Lower leg skin (tissue), 4 donors: ENCODE results near the gene KIF1B. TPM values are rescaled to one million over a fixed set of nuclear protein-coding genes. Genes with fewer than 3 reads are reported as not detected.
A peak's percentile ranks its signal among the peaks of the same experiment; 100 is the strongest.
"Not testable (repeated sequence)": the region's sequence is repeated elsewhere in the genome, so short reads cannot be mapped to it uniquely, and the experiment has no call there.

ENCODE experiments used
- DNase-seq, 2 donors: peaks; one replicate each; pipeline ENCODE4 v3.0.0-alpha.2; 2019; ENCODE audit warnings: low spot score in 2 of 2
- H3K4me3 ChIP-seq: fragments of 200-600 bp; sonication (generic); 2 replicates; pipeline ENCODE4 v1.5.1; 2017; ENCODE audit warnings: mild to moderate bottlenecking, low read depth; ENCODE audit not compliant: poor library complexity, severe bottlenecking
- POLR2A ChIP-seq, 2 donors: fragments of 450-650 bp; IDR thresholded peaks; one replicate each; pipeline ENCODE4 v1.6.1; 2016 to 2017; ENCODE audit warnings: antibody characterized with exemption in 2 of 2, mild to moderate bottlenecking in 1 of 2, moderate library complexity in 1 of 2
- WGBS, 2 donors: methylation state at CpG; one replicate each; pipeline ENCODE4 v1.1.5; 2018; 5-methylcytosine and 5-hydroxymethylcytosine counted together
- intact Hi-C: fragments of 100-400 bp; cut with DNase I; formaldehyde crosslinking; loops from one replicate; pipeline ENCODE4 v1.15.0; 2023; ENCODE audit warnings: low total_unique reads
- total RNA-seq, 4 donors: library from RNA; depleted of rRNA; stranded (reverse); fragments of >200 nt; gene quantifications; one replicate each; pipeline ENCODE4 v1.1.0, GENCODE V29; 2016
- TF ChIP-seq, protein P1 (sequence below), 3 donors: fragments of 450-650 bp; IDR thresholded peaks; one replicate each; pipeline ENCODE4 v1.5.1; 2016; ENCODE audit warnings: antibody characterized with exemption in 3 of 3, mild to moderate bottlenecking in 3 of 3, moderate library complexity in 2 of 3

The KIF1B gene
- total RNA-seq, 4 donors from 2014 or later: 44.1 to 53.1 (median 46.0) TPM

DNA sequence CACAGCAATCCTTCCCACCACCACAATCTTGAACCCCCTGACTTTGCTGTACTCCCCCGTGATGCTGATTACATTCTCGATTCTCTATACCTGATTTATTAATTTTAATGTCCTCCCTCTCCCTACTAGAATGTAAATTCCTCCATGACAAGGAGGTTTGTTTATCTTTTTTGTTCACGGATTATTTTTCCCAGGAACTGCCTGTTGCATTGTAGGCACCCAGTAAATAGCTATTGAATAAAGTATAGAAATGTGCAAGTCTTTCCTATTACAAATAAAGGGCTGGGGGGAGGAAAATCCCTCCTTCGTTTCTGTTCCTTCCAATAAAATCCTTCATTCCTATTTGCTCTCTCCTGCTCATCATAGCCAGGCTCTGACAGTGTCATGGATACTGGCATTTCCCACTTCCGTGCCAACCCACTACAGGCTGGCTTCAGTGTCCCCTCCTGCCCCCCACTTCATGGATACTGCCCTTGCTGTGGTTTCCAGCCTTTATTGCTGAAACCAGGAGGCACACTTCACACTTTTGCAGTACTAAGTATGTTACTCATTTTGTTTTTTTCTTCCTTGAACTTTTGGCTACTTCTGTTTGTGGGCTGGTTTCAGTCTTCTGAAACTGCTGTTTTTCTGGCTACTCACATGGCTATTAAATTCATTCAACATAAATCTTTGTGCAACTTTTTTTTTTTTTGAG, 7.5 kb downstream of the KIF1B start:
- TF ChIP-seq POLR2A (IDR thresholded peaks at IDR 0.05): no peak
- TF ChIP-seq, protein P1, sequence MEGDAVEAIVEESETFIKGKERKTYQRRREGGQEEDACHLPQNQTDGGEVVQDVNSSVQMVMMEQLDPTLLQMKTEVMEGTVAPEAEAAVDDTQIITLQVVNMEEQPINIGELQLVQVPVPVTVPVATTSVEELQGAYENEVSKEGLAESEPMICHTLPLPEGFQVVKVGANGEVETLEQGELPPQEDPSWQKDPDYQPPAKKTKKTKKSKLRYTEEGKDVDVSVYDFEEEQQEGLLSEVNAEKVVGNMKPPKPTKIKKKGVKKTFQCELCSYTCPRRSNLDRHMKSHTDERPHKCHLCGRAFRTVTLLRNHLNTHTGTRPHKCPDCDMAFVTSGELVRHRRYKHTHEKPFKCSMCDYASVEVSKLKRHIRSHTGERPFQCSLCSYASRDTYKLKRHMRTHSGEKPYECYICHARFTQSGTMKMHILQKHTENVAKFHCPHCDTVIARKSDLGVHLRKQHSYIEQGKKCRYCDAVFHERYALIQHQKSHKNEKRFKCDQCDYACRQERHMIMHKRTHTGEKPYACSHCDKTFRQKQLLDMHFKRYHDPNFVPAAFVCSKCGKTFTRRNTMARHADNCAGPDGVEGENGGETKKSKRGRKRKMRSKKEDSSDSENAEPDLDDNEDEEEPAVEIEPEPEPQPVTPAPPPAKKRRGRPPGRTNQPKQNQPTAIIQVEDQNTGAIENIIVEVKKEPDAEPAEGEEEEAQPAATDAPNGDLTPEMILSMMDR (IDR thresholded peaks at IDR 0.05): no peak
- no peak overlapping the region for H3K4me3 ChIP-seq
- DNase-seq: peak in 1 of 2 donors; percentile 34
- intact Hi-C loops: no loop called here
- WGBS, 2 donors: 52 to 58% methylated on average over 5 of the region's 5 CpGs

DNA sequence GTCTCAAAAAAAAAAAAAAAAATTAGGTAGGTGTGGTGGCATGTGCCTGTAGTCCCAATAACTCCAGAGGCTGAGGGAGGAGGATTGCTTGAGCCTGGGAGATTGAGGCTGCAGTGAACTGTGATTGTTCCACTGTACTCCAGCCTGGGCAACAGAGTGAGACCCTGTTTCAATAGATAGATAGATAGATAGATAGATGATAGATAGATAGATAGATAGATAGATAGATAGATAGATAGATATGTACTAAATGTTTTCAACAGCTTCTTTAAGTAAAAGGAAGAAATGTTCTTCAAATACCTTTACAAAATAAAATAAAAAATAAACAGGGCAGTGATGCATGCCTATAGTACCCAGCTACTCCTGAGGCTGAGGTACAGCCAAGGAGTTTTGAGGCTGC, 9.8 kb downstream of the KIF1B start:
- TF ChIP-seq POLR2A (IDR thresholded peaks at IDR 0.05): no peak
- TF ChIP-seq, protein P1 (IDR thresholded peaks at IDR 0.05): no peak
- intact Hi-C loops: no loop called here
- no peak for DNase-seq
- no peak overlapping the region for H3K4me3 ChIP-seq

DNA sequence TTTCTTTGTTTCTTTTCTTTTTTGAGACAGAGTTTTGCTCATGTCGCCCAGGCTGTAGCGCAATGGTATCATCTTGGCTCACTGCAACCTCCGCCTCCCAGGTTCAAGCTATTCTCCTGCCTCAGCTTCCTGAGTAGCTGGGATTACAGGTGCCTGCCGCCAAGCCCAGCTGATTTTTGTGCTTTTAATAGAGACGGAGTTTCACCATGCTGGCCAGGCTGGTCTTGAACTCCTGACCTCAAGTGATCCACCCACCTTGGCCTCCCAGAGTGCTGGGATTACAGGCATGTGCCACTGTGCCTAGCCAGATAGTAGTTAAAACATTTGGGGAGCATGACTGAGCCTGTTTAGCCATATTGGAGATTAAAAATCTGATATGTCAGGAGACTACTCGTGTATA, 10.3 kb downstream of the KIF1B start:
- WGBS, 2 donors: 75 to 81% methylated on average over 6 of the region's 6 CpGs
- intact Hi-C loops, H3K4me3 ChIP-seq: not testable (repeated sequence)
- peak in 1 of 2 donors; percentile 39 for DNase-seq

DNA sequence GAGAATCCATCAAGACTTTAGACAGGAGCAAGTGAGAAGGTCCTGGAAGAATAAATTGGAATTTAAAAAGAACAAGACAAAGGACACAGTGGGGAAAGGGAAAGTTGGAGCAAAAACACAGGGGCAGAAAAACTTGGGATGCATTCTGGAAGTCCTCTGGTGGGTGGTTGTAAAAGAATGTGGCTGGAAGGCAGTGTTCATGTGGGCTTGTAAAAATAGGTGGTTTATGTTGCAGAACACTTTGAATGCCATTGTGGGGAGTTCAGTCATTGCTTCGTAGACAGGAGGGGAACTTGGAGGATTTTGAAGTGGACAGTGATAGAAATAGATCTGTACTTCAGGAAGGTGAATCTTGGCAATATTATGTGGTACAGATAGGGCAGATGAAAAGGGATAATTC, 15.2 kb downstream of the KIF1B start:
- TF ChIP-seq, protein P1 (IDR thresholded peaks at IDR 0.05): no peak
- TF ChIP-seq POLR2A (IDR thresholded peaks at IDR 0.05): no peak
- WGBS, 2 donors: 86 to 88% methylated on average over 1 of the region's 1 CpG
- no peak for DNase-seq
- H3K4me3 ChIP-seq: no peak overlapping the region
- intact Hi-C loops: no loop called here

DNA sequence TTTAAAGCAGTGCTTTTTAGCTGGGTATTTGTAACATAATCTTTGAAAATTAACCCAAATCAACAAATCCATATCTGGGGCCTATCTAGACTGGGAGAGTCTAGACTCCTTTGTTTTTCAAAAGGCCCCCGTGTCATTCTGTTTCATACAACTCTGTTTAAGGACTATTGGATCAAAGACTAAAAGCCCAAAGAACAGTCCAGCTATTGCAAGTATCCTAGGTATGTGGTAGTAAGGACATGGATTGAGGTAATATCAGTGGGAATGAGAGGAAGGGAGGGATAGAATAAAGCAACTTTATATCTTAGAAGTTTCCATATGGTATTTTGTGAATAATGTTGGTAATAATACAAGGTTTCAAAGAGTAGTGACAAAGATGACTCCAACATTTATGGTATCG, 18.2 kb downstream of the KIF1B start:
- 89 to 90% methylated on average over 2 of the region's 2 CpGs for WGBS, 2 donors
- intact Hi-C loops: no loop called here

DNA sequence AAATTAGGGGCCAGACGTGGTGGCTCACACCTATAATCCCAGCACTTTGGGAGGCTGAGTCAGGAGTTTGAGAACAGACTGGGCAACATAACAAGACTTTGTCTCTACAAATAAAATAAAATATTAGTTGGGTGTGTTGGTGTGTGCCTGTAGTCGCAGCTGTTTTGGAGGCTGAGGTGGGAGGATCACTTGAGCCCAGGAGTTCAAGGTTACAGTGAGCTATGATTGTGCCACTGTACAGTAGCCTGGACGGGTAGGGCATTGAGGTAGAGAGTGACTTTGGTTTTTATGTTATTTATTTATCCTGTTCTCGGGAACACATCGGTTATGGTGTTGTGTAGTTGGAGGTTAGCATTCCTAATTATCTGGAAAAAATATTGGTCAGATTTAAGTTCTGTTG, 19.5 kb downstream of the KIF1B start:
- intact Hi-C loops: no loop called here
- H3K4me3 ChIP-seq: no peak overlapping the region
- DNase-seq: no peak
- whole genome bisulfite sequencing, 2 donors: 93 to 95% methylated on average over 5 of the region's 5 CpGs
- TF ChIP-seq, protein P1 (IDR thresholded peaks at IDR 0.05): no peak
- TF ChIP-seq POLR2A (IDR thresholded peaks at IDR 0.05): no peak

More for the DNA sequence above, 18.2 kb downstream of the KIF1B start:
- no peak for DNase-seq
- TF ChIP-seq, protein P1 (IDR thresholded peaks at IDR 0.05): no peak
- no peak for TF ChIP-seq POLR2A (IDR thresholded peaks at IDR 0.05)
- no peak overlapping the region for H3K4me3 ChIP-seq
